GM12878 (cell line): ENCODE measurements around the gene TMEM253. TPM values are rescaled to one million over a fixed set of nuclear protein-coding genes. Genes with fewer than 3 reads are reported as not detected.

Experiments
- ATAC-seq: fragments of 200-7000 bp; cut with Tn5 transposase; 3 replicates; pipeline ENCODE4 v1.9.1; 2020; ENCODE audit warnings: mild to moderate bottlenecking, moderate library complexity
- BruUV-seq: library from RNA; stranded (reverse); fragments of 400-500 nt; replicated peaks from 2 replicates; lab custom pipeline; 2021; lab: Mats Ljungman, UMichigan
- CTCF ChIA-PET: fragments of 300-600 bp; sonication (Branson Sonifier 250); formaldehyde crosslinking; extraction: SDS; loops from one replicate; lab custom pipeline; 2021; ENCODE audit warnings: inconsistent platforms; lab: Yijun Ruan, JAX
- POLR2A ChIA-PET: fragments of 350-600 bp; formaldehyde crosslinking; extraction: SDS; loops from one replicate; lab custom pipeline; 2021; ENCODE audit warnings: inconsistent platforms; lab: Charles Lee
- RAD21 ChIA-PET: fragments of 300-600 bp; sonication (Branson Sonifier 250); formaldehyde crosslinking; loops from one replicate; lab custom pipeline; 2023; ENCODE audit warnings: antibody characterized with exemption; ENCODE audit not compliant: unreplicated experiment; lab: Charles Lee
- SMC1A ChIA-PET: fragments of 300-600 bp; sonication (Branson Sonifier 250); formaldehyde crosslinking; loops from one replicate; lab custom pipeline; 2023; ENCODE audit not compliant: unreplicated experiment, uncharacterized antibody; lab: Charles Lee
- DNase-seq: peaks from one replicate; pipeline ENCODE4 v3.0.0-alpha.2; 2011; ENCODE audit warnings: low read depth, low spot score
- FAIRE-seq: peaks from 3 replicates; lab custom pipeline; 2011; peaks lifted over from hg19 to GRCh38; lab: Jason Lieb, UNC
- H2AFZ ChIP-seq: 2 replicates; pipeline ENCODE4 v1.6.0; 2011; ENCODE audit warnings: low read depth, low read length, control low read depth; ENCODE audit not compliant: control insufficient read depth
- H3K27ac ChIP-seq: 2 replicates; pipeline ENCODE4 v1.5.1; 2011; ENCODE audit warnings: control low read depth; ENCODE audit not compliant: control insufficient read depth, insufficient read depth
- H3K27me3 ChIP-seq, 2 experiments: replicated peaks in 1 of 2; 2 replicates each; pipeline versions ENCODE4 v1.6.0 to v1.6.1; 2011; ENCODE audit warnings: low read length in 1 of 2; ENCODE audit not compliant: control insufficient read depth in 2 of 2, insufficient read depth in 2 of 2
- H3K36me3 ChIP-seq, 2 experiments: 2 replicates each; pipeline ENCODE4 v1.5.1; 2011; ENCODE audit warnings: low read length in 1 of 2; ENCODE audit not compliant: control insufficient read depth in 2 of 2, insufficient read depth in 2 of 2
- H3K4me1 ChIP-seq: 2 replicates; pipeline ENCODE4 v1.6.1; 2011; ENCODE audit warnings: mild to moderate bottlenecking, low read length, moderate library complexity, mixed read lengths; ENCODE audit not compliant: control insufficient read depth, insufficient read depth
- H3K4me2 ChIP-seq: 2 replicates; pipeline ENCODE4 v1.6.0; 2011; ENCODE audit warnings: control low read depth; ENCODE audit not compliant: control insufficient read depth, insufficient read depth
- H3K4me3 ChIP-seq: fragments of 200-600 bp; sonication (generic); 2 replicates; pipeline ENCODE4 v1.5.1; 2016
- H3K79me2 ChIP-seq: 2 replicates; pipeline ENCODE4 v1.6.0; 2011; ENCODE audit warnings: low read length; ENCODE audit not compliant: control insufficient read depth, insufficient read depth
- H3K9ac ChIP-seq: 2 replicates; pipeline ENCODE4 v1.8.0; 2011; ENCODE audit warnings: low read length, control low read depth, mixed read lengths; ENCODE audit not compliant: control insufficient read depth, insufficient read depth
- H3K9me3 ChIP-seq: replicated peaks from 3 replicates; pipeline ENCODE4 v1.5.1; 2011; ENCODE audit warnings: mild to moderate bottlenecking, low read length; ENCODE audit not compliant: control insufficient read depth, insufficient read depth
- H4K20me1 ChIP-seq: 2 replicates; pipeline ENCODE4 v1.6.0; 2011; ENCODE audit not compliant: control insufficient read depth, insufficient read depth
- BHLHE40 ChIP-seq, 2 experiments: fragments of 450-650 bp in 1 of 2; IDR thresholded peaks; 2 replicates each; pipeline ENCODE4 v1.6.1; 2011 to 2017; ENCODE audit warnings: low read depth in 2 of 2, borderline replicate concordance in 1 of 2, improper control_type of control experiment in 1 of 2, low read length in 1 of 2, mild to moderate bottlenecking in 1 of 2
- CREM ChIP-seq: IDR thresholded peaks from 2 replicates; pipeline ENCODE4 v1.6.1; 2014; ENCODE audit warnings: antibody characterized with exemption, low read depth
- E2F8 ChIP-seq: fragments of 450-650 bp; IDR thresholded peaks from 2 replicates; pipeline ENCODE4 v1.6.1; 2018; ENCODE audit warnings: mild to moderate bottlenecking, low read depth, moderate library complexity; ENCODE audit not compliant: partially characterized antibody
- IRF4 ChIP-seq: IDR thresholded peaks from 2 replicates; pipeline ENCODE4 v1.6.1; 2011; ENCODE audit warnings: low read depth, low read length
- MEF2A ChIP-seq: IDR thresholded peaks from 2 replicates; pipeline ENCODE4 v1.6.1; 2011; ENCODE audit warnings: low read depth, mild to moderate bottlenecking, low read length, moderate library complexity; ENCODE audit not compliant: insufficient read depth
- MEF2B ChIP-seq: fragments of 450-650 bp; IDR thresholded peaks from 2 replicates; pipeline ENCODE4 v1.6.1; 2018; ENCODE audit warnings: mild to moderate bottlenecking, moderate library complexity; ENCODE audit not compliant: partially characterized antibody, poor library complexity, severe bottlenecking
- MXI1 ChIP-seq: fragments of 150-350 bp; IDR thresholded peaks from 2 replicates; pipeline ENCODE4 v1.6.1; 2011; ENCODE audit warnings: low read depth, mild to moderate bottlenecking, inconsistent platforms, low read length, improper control_type of control experiment
- NBN ChIP-seq: fragments of 450-650 bp; IDR thresholded peaks from 2 replicates; pipeline ENCODE4 v1.6.1; 2016
- NFYA ChIP-seq: IDR thresholded peaks from 2 replicates; pipeline ENCODE4 v1.6.1; 2011; ENCODE audit warnings: low read depth, mild to moderate bottlenecking, low read length, improper control_type of control experiment, borderline replicate concordance
- NFYB ChIP-seq: IDR thresholded peaks from 2 replicates; pipeline ENCODE4 v1.6.1; 2011; ENCODE audit warnings: low read depth, mild to moderate bottlenecking, low read length, improper control_type of control experiment, moderate library complexity; ENCODE audit not compliant: insufficient read depth
- PML ChIP-seq: IDR thresholded peaks from 2 replicates; pipeline ENCODE4 v1.6.1; 2012; ENCODE audit warnings: low read length, inconsistent platforms
- POLR2AphosphoS2 ChIP-seq: IDR thresholded peaks from 2 replicates; pipeline ENCODE4 v1.6.1; 2011; ENCODE audit warnings: low read depth, mild to moderate bottlenecking, low read length, improper control_type of control experiment, moderate library complexity
- RB1 ChIP-seq: fragments of 450-650 bp; formaldehyde crosslinking; IDR thresholded peaks from 2 replicates; pipeline ENCODE4 v1.6.1; 2017; ENCODE audit warnings: mild to moderate bottlenecking, borderline replicate concordance
- RFX5 ChIP-seq: IDR thresholded peaks from 2 replicates; pipeline ENCODE4 v1.6.1; 2011; ENCODE audit warnings: low read depth, low read length, improper control_type of control experiment
- SMC3 ChIP-seq: IDR thresholded peaks from 2 replicates; pipeline ENCODE4 v1.6.1; 2011; ENCODE audit warnings: low read length, improper control_type of control experiment, borderline replicate concordance
- SREBF2 ChIP-seq: IDR thresholded peaks from 2 replicates; pipeline ENCODE4 v1.6.1; 2012; ENCODE audit warnings: mild to moderate bottlenecking, low read length
- USF1 ChIP-seq: IDR thresholded peaks from 2 replicates; pipeline ENCODE4 v1.6.1; 2011; ENCODE audit warnings: borderline replicate concordance, low read depth, mild to moderate bottlenecking, moderate library complexity, mixed read lengths, low read length; ENCODE audit not compliant: insufficient read depth; ENCODE audit errors: extremely low read length
- ZNF217 ChIP-seq: fragments of 450-650 bp; IDR thresholded peaks from 2 replicates; pipeline ENCODE4 v1.6.1; 2017; ENCODE audit warnings: antibody characterized with exemption, mild to moderate bottlenecking
- ZNF384 ChIP-seq: IDR thresholded peaks from 2 replicates; pipeline ENCODE4 v1.6.1; 2012; ENCODE audit warnings: low read depth, mild to moderate bottlenecking, low read length, improper control_type of control experiment, borderline replicate concordance
- ZZZ3 ChIP-seq: IDR thresholded peaks from 2 replicates; pipeline ENCODE4 v1.6.1; 2011; ENCODE audit warnings: low read depth; ENCODE audit not compliant: control insufficient read depth, insufficient read length
- WGBS: methylation state at CpG from one replicate; pipeline ENCODE4 v1.1.6; 2016; ENCODE audit warnings: low lambda C conversion rate; ENCODE audit not compliant: insufficient replicate concordance, insufficient coverage; ENCODE audit errors: missing lambda C conversion rate; 5-methylcytosine and 5-hydroxymethylcytosine counted together
- in situ Hi-C: fragments of 300-500 bp; cut with MboI; formaldehyde crosslinking; loops from 9 replicates; pipeline ENCODE4 v1.14.3; 2018; ENCODE audit warnings: mixed read lengths
- intact Hi-C: fragments of 100-400 bp; cut with micrococcal nuclease; formaldehyde crosslinking; loops from one replicate; pipeline ENCODE4 v1.14.2; 2022; ENCODE audit not compliant: unreplicated experiment
- polyA plus RNA-seq, 11 experiments: library from polyadenylated mRNA; depleted of rRNA in 4 of 11; unstranded in 6 of 11; stranded (reverse) in 5 of 11; fragments of >200 nt; fragmentation: Nextera tagmentation in 4 of 11; fragmentation: Illumina TruSeq in 1 of 11; extraction: Ambion mirVana in 4 of 11; extraction: Trizol in 1 of 11; gene quantifications; 1 replicate in 1 of 11; 2 replicates in 10 of 11; pipeline versions ENCODE4 v1.2.1 to v1.2.3, GENCODE V29; 2011 to 2016; ENCODE audit warnings: inconsistent platforms in 2 of 11, missing spikeins in 2 of 11, low read depth in 1 of 11
- total RNA-seq, 4 experiments: library from RNA; depleted of rRNA in 3 of 4; stranded (reverse); fragments of >200 nt in 3 of 4; fragmentation: Illumina TruSeq in 1 of 4; extraction: Trizol in 1 of 4; gene quantifications; 2 replicates each; pipeline versions ENCODE4 v1.2.1 to v1.2.3, GENCODE V29; 2013 to 2021

Gene TMEM253
- total and polyA plus RNA-seq, 10 of the 15 experiments (the other 5 are each of a cell fraction or from before 2014, with no cell fraction given) = 0.11 to 0.48 TPM; not detected in 8

DNA sequence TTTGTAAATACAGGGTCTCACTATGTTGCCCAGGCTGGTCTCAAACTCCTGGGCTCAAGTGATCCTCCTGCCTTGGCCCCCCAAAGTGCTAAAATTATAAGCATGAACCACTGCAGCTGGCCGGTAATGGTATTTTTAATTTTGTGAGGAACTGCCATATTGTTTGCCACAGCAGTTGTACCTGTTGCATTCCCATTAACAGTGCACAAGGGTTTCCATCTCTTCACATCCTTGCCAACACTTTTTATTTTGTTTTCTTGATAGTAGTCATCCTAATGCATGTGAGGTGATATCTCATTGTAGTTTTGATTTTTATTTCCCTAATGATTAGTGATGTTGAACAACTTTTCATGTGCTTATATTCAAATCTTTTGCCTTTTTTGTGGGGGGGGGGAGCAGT lies 41.5 kb downstream of the TMEM253 start:
- ChIA-PET RAD21 (interaction anchor here (1.1 kb wide), 1 partner anchor 38 kb away, joined by 3 read pairs; no protein-coding TSS in a partner anchor), POLR2A (no interaction called here), CTCF (interaction anchor here (0.6 to 1.0 kb wide), 2 partner anchors 75 to 406 kb away, joined by 3 to 5 read pairs; no protein-coding TSS in a partner anchor), SMC1A (no interaction called here)
- DNase-seq = no peak
- Histone ChIP-seq H3K9ac (no peak overlapping the region), H3K4me2 (no peak overlapping the region), H3K4me1 (no peaks in the 10 kb centered on the region), H3K9me3 (no peaks in the 10 kb centered on the region; the same call in 1 of the 3 replicates), H3K27me3 (no peaks in the 10 kb centered on the region), H3K27ac (no peak overlapping the region), H4K20me1 (no peaks in the 10 kb centered on the region), H2AFZ (no peak overlapping the region), H3K36me3 (no peaks in the 10 kb centered on the region), H3K79me2 (no peaks in the 10 kb centered on the region), H3K4me3 (no peak overlapping the region)
- no peak for ATAC-seq
- no peak for TF ChIP-seq USF1
- no peak for TF ChIP-seq MXI1
- TF ChIP-seq POLR2AphosphoS2 = no peak
- no peak for TF ChIP-seq NFYB
- TF ChIP-seq CREM = no peak
- no peak for TF ChIP-seq PML
- TF ChIP-seq IRF4 = no peak
- TF ChIP-seq SMC3 = no peak
- TF ChIP-seq MEF2A = no peak
- no peak for TF ChIP-seq BHLHE40 (IDR thresholded peaks at IDR 0.05; ENCODE audit: borderline replicate concordance in 1 of 2, low read depth in 2 of 2, low read length in 1 of 2)
- no peak for TF ChIP-seq RFX5
- no peak for TF ChIP-seq NBN
- no peak for TF ChIP-seq ZNF384
- TF ChIP-seq MEF2B = no peak
- TF ChIP-seq NFYA = no peak
- TF ChIP-seq ZNF217 = no peak
- no peak for TF ChIP-seq ZZZ3
- no peak for TF ChIP-seq E2F8
- no peak for TF ChIP-seq SREBF2
- TF ChIP-seq RB1 = no peak
- BruUV-seq = no TSS peak
- intact Hi-C loops = no loop called here
- 45% methylated on average over 1 of the region's 1 CpG for WGBS
- FAIRE-seq = no peak
- in situ Hi-C loops = no loop called here
